ENCODE measurements around the gene PAMR1.

PAMR1 gene

GRCh38 chr11:35454362-35454761 is 71.1 kb downstream of the PAMR1 start:
- TF ChIP-seq, protein P1, sequence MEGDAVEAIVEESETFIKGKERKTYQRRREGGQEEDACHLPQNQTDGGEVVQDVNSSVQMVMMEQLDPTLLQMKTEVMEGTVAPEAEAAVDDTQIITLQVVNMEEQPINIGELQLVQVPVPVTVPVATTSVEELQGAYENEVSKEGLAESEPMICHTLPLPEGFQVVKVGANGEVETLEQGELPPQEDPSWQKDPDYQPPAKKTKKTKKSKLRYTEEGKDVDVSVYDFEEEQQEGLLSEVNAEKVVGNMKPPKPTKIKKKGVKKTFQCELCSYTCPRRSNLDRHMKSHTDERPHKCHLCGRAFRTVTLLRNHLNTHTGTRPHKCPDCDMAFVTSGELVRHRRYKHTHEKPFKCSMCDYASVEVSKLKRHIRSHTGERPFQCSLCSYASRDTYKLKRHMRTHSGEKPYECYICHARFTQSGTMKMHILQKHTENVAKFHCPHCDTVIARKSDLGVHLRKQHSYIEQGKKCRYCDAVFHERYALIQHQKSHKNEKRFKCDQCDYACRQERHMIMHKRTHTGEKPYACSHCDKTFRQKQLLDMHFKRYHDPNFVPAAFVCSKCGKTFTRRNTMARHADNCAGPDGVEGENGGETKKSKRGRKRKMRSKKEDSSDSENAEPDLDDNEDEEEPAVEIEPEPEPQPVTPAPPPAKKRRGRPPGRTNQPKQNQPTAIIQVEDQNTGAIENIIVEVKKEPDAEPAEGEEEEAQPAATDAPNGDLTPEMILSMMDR (conservative IDR thresholded peaks at IDR 0.05; ENCODE audit: control insufficient read depth, insufficient read depth, low read depth, low read length): no peak
- DNase-seq (ENCODE audit: low read depth): no peak

GRCh38 chr11:35436581-35437250 is 88.7 kb downstream of the PAMR1 start:
- TF ChIP-seq, protein P1 (conservative IDR thresholded peaks at IDR 0.05; ENCODE audit: control insufficient read depth, insufficient read depth, low read depth, low read length): no peak
- no peak overlapping the region for H3K4me3 ChIP-seq (ENCODE audit: control insufficient read depth, low read depth, low read length)
- no peak for DNase-seq (ENCODE audit: low read depth)

More at GRCh38 chr11:35454362-35454761, 71.1 kb downstream of the PAMR1 start:
- H3K4me3 ChIP-seq (ENCODE audit: control insufficient read depth, low read depth, low read length): no peak overlapping the region

- TF ChIP-seq, protein P1 (conservative IDR thresholded peaks at IDR 0.05; ENCODE audit: control insufficient read depth, insufficient read depth, low read depth, low read length): no peak
- H3K4me3 ChIP-seq (ENCODE audit: control insufficient read depth, low read depth, low read length): no peak overlapping the region
- no peak for DNase-seq (ENCODE audit: low read depth)
Observed at GRCh38 chr11:35433588-35433987, 91.8 kb downstream of the PAMR1 start.

- TF ChIP-seq, protein P1 (conservative IDR thresholded peaks at IDR 0.05; ENCODE audit: control insufficient read depth, insufficient read depth, low read depth, low read length): no peak
- H3K4me3 ChIP-seq (ENCODE audit: control insufficient read depth, low read depth, low read length): no peak overlapping the region
- DNase-seq (ENCODE audit: low read depth): no peak
Observed at GRCh38 chr11:35432464-35432863, 93.0 kb downstream of the PAMR1 start.

GRCh38 chr11:35427071-35427470 is 98.3 kb downstream of the PAMR1 start:
- peak; percentile 62 for DNase-seq (ENCODE audit: low read depth)
- H3K4me3 ChIP-seq (ENCODE audit: control insufficient read depth, low read depth, low read length): no peak overlapping the region
- TF ChIP-seq, protein P1 (conservative IDR thresholded peaks at IDR 0.05; ENCODE audit: control insufficient read depth, insufficient read depth, low read depth, low read length): no peak

DNA sequence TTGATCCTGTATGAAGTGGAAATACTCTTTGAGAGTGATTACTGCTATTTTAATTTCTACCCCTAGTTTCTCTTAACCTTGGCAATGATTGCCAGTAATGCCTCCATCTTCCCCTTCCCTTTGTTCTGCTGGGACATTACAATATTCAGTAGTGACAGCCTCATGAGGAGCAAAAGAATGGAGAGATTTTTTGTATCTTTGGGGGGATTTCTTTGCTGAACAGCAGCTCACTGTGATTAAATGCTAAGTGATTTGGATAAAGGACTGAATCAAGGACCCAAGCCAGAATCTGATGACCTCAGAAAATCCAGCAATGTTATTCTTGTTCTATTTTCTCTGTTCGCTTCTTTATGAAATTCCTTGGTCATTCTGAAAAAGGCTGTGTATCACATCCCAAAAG is 99.1 kb downstream of the PAMR1 start:
- H3K4me3 ChIP-seq (ENCODE audit: control insufficient read depth, low read depth, low read length): no peak overlapping the region
- TF ChIP-seq, protein P1 (conservative IDR thresholded peaks at IDR 0.05; ENCODE audit: control insufficient read depth, insufficient read depth, low read depth, low read length): no peak
- DNase-seq (ENCODE audit: low read depth): no peak
